ENCODE data around the gene NID1.
"Not testable (repeated sequence)": the region's sequence is repeated elsewhere in the genome, so short reads cannot be mapped to it uniquely, and the experiment has no call there.

The NID1 gene

DNA sequence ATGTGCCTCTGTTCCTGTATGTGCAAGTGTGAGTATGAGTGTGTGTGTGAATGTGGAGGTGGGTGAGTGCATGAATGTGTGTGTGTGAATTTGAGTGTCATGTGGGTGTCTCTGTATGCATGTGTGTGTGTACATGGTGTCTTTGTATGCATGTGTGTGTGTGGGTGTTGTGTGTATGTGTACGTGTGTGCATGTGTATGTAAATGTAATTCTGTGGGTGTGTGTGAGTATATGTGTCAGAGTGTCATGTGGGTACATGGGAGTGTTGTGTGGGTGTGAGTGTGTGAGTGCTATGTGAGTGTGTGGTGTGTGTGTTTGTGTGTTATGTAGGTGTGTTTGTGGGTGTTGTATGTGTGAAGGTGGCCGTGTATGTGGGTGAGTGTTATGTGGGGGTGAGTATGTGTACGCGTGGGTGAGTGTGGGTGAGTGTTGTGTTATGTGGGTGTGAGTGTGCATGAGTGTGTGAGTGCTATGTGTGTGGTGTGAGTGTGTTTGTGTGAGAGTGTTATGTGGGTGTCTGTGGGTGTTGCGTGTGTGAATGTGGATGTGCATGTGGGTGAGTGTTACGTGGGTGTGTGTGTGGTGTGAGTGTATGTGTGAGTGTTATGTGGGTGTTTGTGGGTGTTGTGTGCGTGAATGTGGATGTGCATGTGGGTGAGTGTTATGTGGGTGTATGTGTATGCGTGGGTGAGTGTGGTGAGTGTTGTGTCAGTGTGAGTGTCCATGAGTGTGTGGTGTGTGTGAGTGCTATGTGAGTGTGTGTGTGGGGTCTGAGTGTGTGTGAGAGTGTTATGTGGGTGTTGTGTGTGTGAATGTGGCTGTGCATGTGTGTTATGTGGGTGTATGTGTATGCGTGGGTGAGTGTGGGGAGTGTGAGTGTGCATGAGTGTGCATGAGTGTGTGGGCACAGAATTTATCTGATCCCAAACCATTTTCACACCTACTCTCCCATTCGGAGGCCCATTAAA, 36.6 kb upstream of the NID1 start:
- Mint-ChIP-seq H3K27ac (no peak overlapping the region), H3K4me1 (ENCODE audit: low read depth in 2 of 2) (peaks cover 0 to 1% of the 10 kb centered on the region in 2 donors), H3K27me3 (no peaks in the 10 kb centered on the region), H3K4me3 (no peak overlapping the region), H3K9me3 (peaks cover 0 to 3% of the 10 kb centered on the region in 2 donors), H3K36me3 (ENCODE audit: insufficient read depth) (peaks cover 10% of the 10 kb centered on the region)
- no peak for DNase-seq
- ATAC-seq (replicated peaks): no peak

DNA sequence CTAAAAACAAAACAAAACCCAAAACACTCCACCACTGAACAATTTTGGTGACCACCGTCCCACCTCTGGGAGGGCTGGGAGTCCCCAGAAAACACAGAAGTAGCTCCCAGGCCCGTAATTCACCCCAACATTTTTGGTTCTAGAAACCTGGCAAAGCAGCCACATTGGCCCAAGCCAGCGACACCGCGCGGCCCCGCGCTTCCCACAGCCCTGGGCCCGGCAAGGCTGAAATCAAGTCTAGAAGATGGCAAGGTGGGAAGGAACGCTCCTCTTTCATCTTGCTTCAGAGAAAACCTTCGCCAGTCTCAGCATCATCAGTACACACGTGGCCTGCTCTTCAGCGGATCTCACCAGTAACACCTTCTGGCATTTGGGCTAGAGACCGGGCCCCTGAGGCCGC, 35.9 kb upstream of the NID1 start:
- Mint-ChIP-seq H3K9me3 (peaks cover 0 to 4% of the 10 kb centered on the region in 2 donors), H3K27me3 (peaks cover 0 to 4% of the 10 kb centered on the region in 2 donors)

DNA sequence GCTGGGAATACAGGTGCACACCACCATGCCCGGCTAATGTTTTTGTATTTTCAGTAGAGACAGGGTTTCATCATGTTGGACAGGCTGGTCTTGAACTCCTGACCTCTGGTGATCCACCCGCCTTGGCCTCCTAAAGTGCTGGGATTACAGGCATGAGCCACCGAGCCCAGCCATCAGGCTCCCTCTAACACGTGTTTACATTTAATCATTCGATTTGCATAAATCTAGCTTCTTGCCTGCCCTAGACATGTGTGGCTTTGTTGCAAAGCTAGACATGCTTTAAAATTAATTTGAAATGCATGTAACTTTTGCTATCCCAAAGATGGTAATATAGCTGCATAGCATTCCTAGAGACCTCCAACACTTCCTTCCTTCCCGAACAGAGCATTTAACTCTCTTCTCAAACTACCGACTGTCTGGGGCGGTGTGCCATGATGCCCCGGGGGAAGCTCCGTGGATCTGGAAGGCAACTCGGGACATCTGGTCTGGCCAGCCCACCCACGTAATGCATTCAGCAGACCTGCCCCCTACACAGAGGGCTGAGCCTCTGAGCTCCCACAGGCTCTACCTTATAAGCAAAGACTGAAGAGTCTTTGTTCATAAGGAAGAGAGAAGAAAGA, 34.6 kb upstream of the NID1 start:
- H3K27ac Mint-ChIP-seq: no peak overlapping the region
- peaks cover 10% of the 10 kb centered on the region for H3K36me3 Mint-ChIP-seq (ENCODE audit: insufficient read depth)
- peaks cover 0 to 4% of the 10 kb centered on the region in 2 donors for H3K9me3 Mint-ChIP-seq
- no peak overlapping the region for H3K4me3 Mint-ChIP-seq
- peaks cover 12 to 18% of the 10 kb centered on the region in 2 donors for H3K27me3 Mint-ChIP-seq
- DNase-seq (no peak), ATAC-seq (replicated peaks) (no peak)
- peaks cover 0 to 1% of the 10 kb centered on the region in 2 donors for H3K4me1 Mint-ChIP-seq (ENCODE audit: low read depth in 2 of 2)

More for the DNA sequence above, 35.9 kb upstream of the NID1 start:
- Mint-ChIP-seq H3K36me3 (ENCODE audit: insufficient read depth) (peaks cover 10% of the 10 kb centered on the region), H3K27ac (no peak overlapping the region), H3K4me3 (no peak overlapping the region), H3K4me1 (ENCODE audit: low read depth in 2 of 2) (peaks cover 0 to 1% of the 10 kb centered on the region in 2 donors)
- ATAC-seq (replicated peaks) (no peak), DNase-seq (no peak)

DNA sequence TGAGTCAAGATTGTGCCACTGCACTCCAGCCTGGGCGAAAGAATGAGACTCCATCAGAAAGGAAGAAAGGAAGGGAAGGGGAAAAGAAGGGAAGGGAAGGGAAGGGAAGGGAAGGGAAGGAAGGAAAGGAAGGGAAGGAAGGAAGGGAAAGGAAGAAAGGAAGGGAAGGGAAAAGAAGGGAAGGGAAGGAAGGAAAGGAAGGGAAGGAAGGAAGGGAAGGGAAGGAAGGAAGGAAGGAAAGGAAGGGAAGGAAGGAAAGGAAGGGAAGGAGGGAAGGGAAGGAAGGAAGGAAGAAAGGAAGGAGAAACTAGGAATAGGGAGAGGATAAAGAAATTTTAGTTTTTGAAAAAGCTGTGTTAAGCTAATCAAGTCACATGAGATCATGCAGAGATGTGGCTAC, 33.4 kb upstream of the NID1 start:
- Mint-ChIP-seq H3K4me1 (ENCODE audit: low read depth in 2 of 2) (peaks cover 0 to 1% of the 10 kb centered on the region in 2 donors), H3K9me3 (peaks cover 0 to 4% of the 10 kb centered on the region in 2 donors)
- no peak for ATAC-seq (replicated peaks)

DNA sequence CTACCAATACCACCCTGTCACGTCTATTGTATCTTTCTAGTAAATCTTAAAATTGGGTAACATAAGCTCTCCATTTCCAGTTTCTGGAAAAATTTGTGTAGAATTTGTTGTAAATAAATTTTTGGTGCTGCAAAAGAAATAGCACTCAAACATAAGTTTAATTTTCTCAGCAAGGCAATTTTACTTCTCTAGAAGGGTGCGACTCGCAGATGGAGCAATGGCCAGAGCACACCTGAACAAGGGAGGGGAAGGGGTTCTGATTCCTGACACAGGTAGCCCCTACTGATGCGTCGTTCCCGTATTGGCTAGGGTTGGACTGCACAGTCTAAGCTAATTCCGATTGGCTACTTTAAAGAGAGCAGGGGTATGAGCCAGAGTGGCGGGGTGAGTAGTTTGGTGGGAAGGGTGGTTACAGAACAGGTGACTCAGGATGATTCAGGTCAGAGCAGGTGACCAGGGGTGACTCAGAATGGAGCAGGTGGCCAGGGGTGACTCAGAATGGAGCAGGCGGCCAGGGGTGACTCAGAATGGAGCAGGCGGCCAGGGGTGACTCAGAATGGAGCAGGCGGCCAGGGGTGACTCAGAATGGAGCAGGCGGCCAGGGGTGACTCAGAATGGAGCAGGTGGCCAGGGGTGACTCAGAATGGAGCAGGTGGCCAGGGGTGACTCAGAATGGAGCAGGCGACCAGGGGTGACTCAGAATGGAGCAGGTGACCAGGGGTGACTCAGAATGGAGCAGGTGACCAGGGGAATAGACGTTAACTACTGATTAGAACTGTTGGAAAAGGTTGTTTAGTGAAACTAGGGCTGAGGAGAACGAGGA, 32.0 kb upstream of the NID1 start:
- not testable (repeated sequence) for H3K9me3 Mint-ChIP-seq; H3K4me1 Mint-ChIP-seq (ENCODE audit: low read depth in 2 of 2)
- Mint-ChIP-seq H3K36me3 (ENCODE audit: insufficient read depth) (peaks cover 10% of the 10 kb centered on the region), H3K27ac (peak overlapping the region; percentile 47 to 62), H3K27me3 (peaks cover 16 to 37% of the 10 kb centered on the region in 2 donors), H3K4me3 (peak overlapping the region; percentile 3 to 16)
- DNase-seq (peak; percentile 78 to 89 (median 78)), ATAC-seq (replicated peaks) (peak; percentile 70)

More for the DNA sequence above, 33.4 kb upstream of the NID1 start:
- H3K27me3 Mint-ChIP-seq: peaks cover 16 to 30% of the 10 kb centered on the region in 2 donors
- H3K4me3 Mint-ChIP-seq: no peak overlapping the region
- peaks cover 10% of the 10 kb centered on the region for H3K36me3 Mint-ChIP-seq (ENCODE audit: insufficient read depth)
- DNase-seq: no peak
- H3K27ac Mint-ChIP-seq: no peak overlapping the region

DNA sequence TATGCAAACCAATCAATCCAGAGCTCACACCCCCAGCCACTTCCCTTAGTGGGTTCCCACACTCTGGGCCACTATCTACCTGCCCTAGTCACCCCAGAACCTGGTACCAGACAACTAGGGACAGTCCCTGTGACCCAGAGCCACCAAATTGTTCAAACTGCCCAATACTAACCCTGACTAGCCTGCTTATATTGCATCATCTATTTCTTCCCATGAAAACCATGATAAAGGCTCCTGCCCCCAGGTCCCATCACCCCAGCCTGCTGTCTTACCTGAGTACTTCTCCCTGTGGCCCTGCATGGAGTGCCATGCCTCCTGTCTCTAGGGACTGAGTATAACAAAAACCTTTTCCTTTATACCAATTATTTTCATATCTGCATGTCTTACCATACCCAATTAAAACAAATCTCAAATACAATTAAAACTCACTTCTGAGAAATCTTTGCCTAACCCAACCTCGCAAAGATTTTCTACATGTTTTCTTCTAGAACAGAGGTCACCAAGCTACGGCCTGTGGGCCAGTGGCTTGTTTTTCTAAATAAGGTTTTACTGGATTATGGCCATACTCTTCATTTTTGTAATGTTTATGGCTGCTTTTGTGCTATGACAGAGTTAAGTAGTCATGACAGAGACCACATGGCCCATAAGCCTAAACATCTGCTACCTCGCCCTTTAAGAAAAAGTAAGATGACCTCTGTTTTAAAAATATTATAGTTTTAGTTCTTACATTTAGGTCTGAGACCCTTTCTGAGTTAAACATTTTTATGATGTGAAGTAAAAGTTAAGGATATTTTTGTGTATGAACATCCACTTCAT, 31.0 kb upstream of the NID1 start:
- Mint-ChIP-seq H3K4me1 (ENCODE audit: low read depth in 2 of 2) (peaks cover 0 to 1% of the 10 kb centered on the region in 2 donors), H3K4me3 (no peak overlapping the region), H3K9me3 (peaks cover 0 to 4% of the 10 kb centered on the region in 2 donors), H3K36me3 (ENCODE audit: insufficient read depth) (peaks cover 10% of the 10 kb centered on the region), H3K27ac (no peak overlapping the region), H3K27me3 (peaks cover 16 to 41% of the 10 kb centered on the region in 2 donors)
- no peak for DNase-seq
- ATAC-seq (replicated peaks): no peak

DNA sequence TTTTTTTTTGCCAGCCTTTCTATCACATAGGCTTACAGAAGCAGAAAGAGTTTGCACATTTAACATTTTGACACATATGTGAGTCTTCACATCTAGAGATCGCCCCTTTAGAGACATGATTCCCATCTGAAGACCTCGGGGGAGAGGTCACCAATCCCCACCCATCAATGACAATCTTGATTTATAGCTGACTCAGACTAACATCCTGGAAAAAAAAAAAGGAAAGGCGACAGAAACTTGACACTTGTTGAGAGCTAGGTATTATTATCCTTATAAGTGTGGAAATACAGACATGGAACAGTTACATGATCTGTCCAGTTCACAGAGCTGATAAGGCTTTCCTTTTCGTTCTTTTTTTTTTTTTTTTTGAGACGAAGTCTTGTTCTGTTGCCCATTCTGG, 28.0 kb upstream of the NID1 start:
- no peak for DNase-seq
- no peak overlapping the region for H3K27ac Mint-ChIP-seq
- no peak overlapping the region for H3K4me3 Mint-ChIP-seq
- peaks cover 0 to 1% of the 10 kb centered on the region in 2 donors for H3K4me1 Mint-ChIP-seq (ENCODE audit: low read depth in 2 of 2)
- H3K27me3 Mint-ChIP-seq: peaks cover 16 to 43% of the 10 kb centered on the region in 2 donors
- peaks cover 10% of the 10 kb centered on the region for H3K36me3 Mint-ChIP-seq (ENCODE audit: insufficient read depth)
- ATAC-seq (replicated peaks): no peak
- peaks cover 0 to 4% of the 10 kb centered on the region in 2 donors for H3K9me3 Mint-ChIP-seq

DNA sequence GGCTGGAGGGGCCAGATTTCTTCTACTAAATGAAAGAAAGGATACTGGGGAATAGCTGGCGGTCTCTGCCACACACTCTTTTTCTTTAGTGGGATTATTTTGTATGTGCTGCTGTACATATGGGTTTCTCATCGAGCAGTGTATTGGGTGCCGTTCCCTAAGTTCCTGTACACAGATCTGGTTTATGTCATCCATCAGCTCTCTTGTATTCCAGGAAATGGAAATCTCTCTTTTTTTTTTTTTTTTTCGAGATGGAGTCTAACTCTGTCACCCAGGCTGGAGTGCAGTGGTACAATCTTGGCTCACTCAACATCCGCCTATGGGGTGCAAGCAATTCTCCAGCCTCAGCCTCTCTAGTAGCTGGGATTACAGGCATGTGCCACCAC, 27.0 kb upstream of the NID1 start:
- Mint-ChIP-seq H3K27me3 (peaks cover 16 to 48% of the 10 kb centered on the region in 2 donors), H3K4me1 (ENCODE audit: low read depth in 2 of 2) (no peaks in the 10 kb centered on the region), H3K36me3 (ENCODE audit: insufficient read depth) (peaks cover 5% of the 10 kb centered on the region), H3K4me3 (no peak overlapping the region), H3K9me3 (peaks cover 0 to 4% of the 10 kb centered on the region in 2 donors), H3K27ac (no peak overlapping the region)
- DNase-seq: no peak
- no peak for ATAC-seq (replicated peaks)

DNA sequence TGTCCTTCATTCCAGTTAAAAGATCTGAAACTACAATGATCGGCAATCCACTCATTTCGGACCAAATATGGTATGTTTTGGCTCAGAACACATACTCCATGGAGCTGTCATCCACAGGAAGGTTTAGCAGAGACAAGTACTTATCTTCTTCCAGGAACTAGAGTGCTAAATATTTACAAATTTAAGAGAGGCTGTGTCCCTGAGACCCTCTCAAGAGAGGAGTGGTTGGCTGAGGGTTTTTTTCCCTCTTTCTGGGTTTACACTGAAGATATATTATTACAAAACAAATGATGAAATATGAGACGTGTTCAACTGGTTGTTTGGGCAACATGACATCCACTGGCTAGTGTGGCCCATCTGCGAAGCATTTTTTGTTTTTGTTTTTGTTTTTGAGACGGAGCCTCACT, 25.9 kb upstream of the NID1 start:
- Mint-ChIP-seq H3K4me1 (ENCODE audit: low read depth in 2 of 2) (no peaks in the 10 kb centered on the region), H3K4me3 (no peak overlapping the region), H3K27ac (no peak overlapping the region), H3K27me3 (peaks cover 16 to 43% of the 10 kb centered on the region in 2 donors), H3K9me3 (no peaks in the 10 kb centered on the region), H3K36me3 (ENCODE audit: insufficient read depth) (no peaks in the 10 kb centered on the region)
- ATAC-seq (replicated peaks): no peak
- DNase-seq: no peak

DNA sequence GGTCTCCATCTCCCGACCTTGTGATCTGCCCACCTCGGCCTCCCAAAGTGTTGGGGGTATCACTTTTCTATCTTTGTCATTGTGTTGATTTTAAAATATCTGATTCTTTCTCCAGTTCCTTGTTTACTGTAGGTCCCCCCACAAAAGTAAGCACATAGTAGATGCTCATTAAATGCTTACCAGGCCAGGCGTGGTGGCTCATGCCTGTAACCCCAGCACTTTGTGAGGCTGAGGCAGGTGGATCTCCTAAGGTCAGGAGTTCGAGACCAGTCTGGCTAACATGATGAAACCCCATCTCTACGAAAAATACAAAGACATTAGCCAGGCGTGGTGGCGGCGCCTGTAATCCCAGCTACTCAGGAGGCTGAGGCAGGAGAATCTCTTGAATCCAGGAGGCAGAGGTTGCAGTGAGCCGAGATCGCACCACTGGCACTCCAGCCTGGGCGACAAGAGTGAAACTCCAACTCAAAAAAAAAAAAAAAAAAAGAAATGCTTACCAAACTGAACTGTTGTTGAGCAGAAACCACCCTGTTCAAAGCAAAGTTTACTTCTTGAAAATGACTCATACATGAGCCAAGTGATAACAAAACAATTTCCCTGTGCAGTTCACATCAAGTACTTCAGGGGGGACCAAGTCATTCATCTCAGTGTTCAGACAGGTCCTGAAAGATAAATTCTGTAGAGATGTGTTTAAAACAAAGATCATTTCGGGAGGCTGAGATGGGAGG, 24.3 kb upstream of the NID1 start:
- Mint-ChIP-seq H3K9me3 (no peaks in the 10 kb centered on the region), H3K36me3 (ENCODE audit: insufficient read depth) (no peaks in the 10 kb centered on the region), H3K4me1 (ENCODE audit: low read depth in 2 of 2) (no peaks in the 10 kb centered on the region), H3K27ac (no peak overlapping the region), H3K27me3 (peaks cover 2 to 28% of the 10 kb centered on the region in 2 donors), H3K4me3 (no peak overlapping the region)
- ATAC-seq (replicated peaks): no peak
- no peak for DNase-seq

DNA sequence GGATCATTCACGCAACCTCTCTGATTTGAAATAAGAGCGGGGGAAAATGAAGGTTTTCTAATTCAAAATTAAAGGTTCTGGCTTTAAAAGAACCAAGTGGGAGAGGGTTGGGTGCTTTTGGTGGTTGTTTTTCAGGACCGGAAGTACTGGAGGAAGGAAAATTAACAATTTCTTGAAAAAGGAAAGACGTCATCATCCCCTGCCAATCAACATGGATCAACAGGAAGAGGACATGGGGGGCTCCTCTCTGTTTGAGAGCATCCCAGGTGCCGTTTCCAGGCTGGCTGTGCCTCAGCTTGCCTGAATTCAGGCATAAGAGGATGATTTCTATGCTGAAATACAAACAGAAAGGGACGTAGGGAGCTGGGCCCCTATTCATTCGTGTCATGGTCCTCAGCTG, 21.6 kb upstream of the NID1 start:
- Mint-ChIP-seq H3K4me1 (ENCODE audit: low read depth in 2 of 2) (no peaks in the 10 kb centered on the region), H3K36me3 (ENCODE audit: insufficient read depth) (no peaks in the 10 kb centered on the region), H3K4me3 (no peak overlapping the region), H3K9me3 (no peaks in the 10 kb centered on the region), H3K27me3 (peaks cover 0 to 8% of the 10 kb centered on the region in 2 donors), H3K27ac (no peak overlapping the region)
- DNase-seq (no peak), ATAC-seq (replicated peaks) (no peak)

DNA sequence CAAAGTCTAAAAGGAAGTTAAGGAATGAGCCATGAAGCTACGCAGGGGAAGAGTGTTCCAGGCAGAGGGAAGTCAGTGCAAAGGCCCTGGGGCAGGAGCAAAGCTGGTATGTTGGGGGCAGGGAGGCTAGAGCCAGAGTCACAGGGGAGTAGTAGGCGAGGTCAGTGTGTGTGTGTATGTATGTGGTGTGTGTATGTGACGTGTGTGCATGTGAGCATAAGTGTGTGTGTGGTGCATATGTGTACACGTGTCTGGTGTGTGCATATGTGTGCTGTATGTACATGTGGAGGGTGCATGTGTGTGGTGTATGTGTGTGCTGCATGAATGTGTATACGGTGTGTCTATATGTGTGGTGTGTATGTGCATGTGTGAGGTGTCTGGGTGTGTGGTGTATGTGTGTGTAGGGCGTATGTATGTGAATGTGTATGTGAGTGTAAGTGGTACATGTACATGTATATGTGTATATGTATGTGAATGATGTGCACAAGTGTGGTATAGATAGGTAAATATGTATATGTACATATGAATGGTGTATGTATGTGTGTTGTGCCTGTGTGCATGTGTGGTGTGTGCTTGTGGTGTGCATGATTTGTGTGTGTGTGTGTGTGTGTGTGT, 20.8 kb upstream of the NID1 start:
- DNase-seq (no peak), ATAC-seq (replicated peaks) (no peak)
- Mint-ChIP-seq H3K27ac (no peak overlapping the region), H3K36me3 (ENCODE audit: insufficient read depth) (no peaks in the 10 kb centered on the region), H3K4me1 (ENCODE audit: low read depth in 2 of 2) (no peaks in the 10 kb centered on the region), H3K9me3 (no peaks in the 10 kb centered on the region), H3K4me3 (no peak overlapping the region), H3K27me3 (peaks cover 0 to 7% of the 10 kb centered on the region in 2 donors)
